NCI-H2227 (cell line): ENCODE measurements around the gene CDH22.

ENCODE experiments used
- DNase-seq: peaks from one replicate; lab custom pipeline; 2025; ENCODE audit not compliant: unreplicated experiment; lab: John Stamatoyannopoulos, UW

The CDH22 gene

GRCh38 chr20:46251211-46251673 is 57.1 kb downstream of the CDH22 start:
- DNase-seq, result no peak

GRCh38 chr20:46250772-46251171 is 57.5 kb downstream of the CDH22 start:
- no peak for DNase-seq

DNA sequence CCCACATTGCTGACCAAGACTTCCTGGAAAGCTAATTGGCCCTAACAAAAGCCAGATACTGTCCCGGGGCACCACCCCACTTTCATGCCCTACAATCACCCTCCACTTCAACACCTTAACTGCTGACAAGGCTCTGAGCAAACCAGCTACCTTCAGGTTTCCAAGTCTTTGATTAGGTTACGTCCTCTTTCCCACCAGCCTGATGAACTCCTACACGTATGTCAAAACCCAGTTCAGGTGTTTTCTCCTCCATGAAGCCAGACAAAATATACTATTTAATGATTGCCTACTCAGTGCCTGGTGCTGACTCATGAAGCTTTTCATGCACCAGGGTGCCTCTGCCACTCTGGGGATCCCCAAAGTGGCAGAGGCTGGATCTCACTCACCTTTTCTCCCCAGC is 58.6 kb downstream of the CDH22 start:
- no peak for DNase-seq

- DNase-seq, result no peak
Measured at GRCh38 chr20:46246559-46246958, 61.7 kb downstream of the CDH22 start.

GRCh38 chr20:46243707-46244628 is 64.3 kb downstream of the CDH22 start:
- no peak for DNase-seq

DNA sequence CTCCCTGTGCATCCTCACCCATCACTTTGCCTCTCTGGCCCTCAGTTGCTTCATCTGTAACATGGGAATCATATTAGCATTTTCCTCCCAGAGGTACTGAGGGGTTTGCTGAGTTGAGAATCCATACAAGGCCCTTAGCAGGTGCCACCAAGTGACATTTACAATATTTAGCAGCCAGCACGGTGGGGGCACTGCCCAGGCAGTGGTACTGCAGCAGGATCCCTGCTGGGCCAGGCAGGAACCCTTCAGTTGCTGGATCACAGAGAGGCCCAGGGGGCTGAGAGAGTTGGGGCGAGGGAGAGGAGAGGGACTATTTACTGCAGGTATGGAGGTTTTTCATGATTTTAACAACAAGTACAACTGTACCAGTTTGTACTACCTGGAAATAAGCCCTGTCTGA is 65.9 kb downstream of the CDH22 start:
- DNase-seq, result no peak

- DNase-seq, result no peak
Measured at GRCh38 chr20:46240881-46241280, 67.4 kb downstream of the CDH22 start.

GRCh38 chr20:46240065-46240464 is 68.2 kb downstream of the CDH22 start:
- no peak for DNase-seq

GRCh38 chr20:46237736-46238135 is 70.6 kb downstream of the CDH22 start:
- DNase-seq, result no peak

GRCh38 chr20:46237227-46237626 is 71.1 kb downstream of the CDH22 start:
- DNase-seq, result peak; percentile 76

DNA sequence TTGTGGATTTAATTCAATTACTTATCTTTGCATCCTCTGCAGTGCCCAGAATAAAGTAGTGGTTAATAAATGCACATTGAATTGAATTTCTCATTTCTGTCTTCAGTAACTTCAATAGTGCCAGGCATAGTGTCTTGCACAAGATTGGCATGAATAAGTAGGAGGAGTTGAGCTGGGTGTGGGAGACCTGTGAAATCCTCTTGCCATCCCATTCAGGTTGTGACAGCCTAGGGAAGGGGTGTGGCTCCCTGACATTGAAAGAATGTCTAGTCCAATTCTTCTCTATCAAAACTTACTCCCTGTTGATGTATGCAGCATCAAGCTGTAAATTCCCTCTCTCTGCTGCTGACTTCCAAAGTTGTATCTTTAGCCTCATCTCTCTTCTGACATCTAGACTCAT is 73.2 kb downstream of the CDH22 start:
- DNase-seq, result no peak

DNA sequence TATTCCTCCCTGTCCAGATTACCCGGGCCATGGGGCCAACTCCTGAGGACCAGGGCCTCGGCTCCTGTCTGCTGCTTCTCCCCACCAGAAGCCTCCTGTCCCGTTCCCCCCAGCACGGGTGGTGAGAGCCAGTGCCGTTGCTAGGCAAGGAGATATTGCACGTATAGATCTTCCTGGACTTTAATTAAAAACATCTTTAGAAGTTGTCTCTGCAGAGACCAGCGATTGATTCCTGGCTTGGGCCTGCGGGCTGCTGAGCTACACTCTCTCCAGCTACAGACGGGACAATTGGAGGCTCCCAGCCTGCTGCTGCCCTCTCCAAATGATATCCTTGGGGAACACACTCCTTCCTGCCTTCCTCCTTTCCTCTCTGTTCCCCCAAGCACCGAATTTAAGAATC is 74.6 kb downstream of the CDH22 start:
- no peak for DNase-seq

GRCh38 chr20:46232539-46232938 is 75.8 kb downstream of the CDH22 start:
- DNase-seq, result peak; percentile 71

DNA sequence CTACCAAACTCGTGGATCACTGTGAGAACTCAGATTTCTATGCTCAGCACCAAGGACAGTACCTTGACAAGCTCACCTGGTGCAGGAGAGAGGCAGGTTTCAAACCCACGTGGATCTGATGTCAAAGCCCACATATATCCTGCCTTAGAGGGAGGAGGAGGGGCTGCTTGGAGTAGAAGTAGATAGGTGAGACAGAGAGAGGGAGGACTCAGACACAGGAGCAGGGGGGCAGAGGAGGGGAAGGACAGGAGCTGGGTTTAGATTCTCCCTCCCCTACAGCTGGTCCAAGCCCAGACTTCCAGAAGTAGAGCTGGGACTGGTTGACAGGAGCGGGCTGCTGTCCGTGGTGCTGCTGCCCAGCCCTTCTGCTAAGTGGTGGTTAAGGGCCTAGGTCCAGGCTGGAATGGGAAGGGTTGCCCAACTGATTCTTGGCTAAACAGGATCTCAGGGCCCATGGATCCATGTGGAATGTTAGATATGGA is 77.5 kb downstream of the CDH22 start:
- DNase-seq, result no peak

- DNase-seq, result no peak
Measured at GRCh38 chr20:46230106-46230491, 78.2 kb downstream of the CDH22 start.

DNA sequence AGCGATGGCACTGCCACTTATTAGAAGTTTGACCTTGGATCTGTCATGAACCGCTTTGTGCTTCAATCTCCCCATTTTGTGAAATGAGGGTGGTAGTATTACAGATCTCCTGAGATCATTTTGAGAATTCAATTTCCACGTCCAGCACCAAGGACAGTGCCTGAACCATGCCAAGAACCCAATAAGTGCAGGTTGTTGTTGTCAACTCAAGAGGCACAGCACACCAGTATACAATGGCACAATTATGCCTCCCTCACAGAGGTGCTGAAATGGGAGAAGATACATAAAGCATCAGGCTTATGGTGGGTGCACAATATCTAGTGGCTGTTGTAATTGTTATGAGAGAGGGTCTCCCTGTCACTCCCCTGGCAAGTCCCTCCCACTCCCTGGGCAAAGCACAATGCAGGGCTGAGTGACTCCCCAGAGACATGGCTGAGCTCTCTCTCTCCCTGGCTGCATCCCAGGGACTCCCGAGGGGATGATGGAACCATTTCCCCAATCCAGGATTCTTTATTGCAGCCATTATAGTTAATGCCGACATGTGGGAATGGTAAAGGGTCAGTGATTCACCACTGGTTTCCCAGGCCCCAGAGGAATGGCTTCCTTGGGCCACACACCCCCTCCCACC is 78.7 kb downstream of the CDH22 start:
- DNase-seq, result no peak

DNA sequence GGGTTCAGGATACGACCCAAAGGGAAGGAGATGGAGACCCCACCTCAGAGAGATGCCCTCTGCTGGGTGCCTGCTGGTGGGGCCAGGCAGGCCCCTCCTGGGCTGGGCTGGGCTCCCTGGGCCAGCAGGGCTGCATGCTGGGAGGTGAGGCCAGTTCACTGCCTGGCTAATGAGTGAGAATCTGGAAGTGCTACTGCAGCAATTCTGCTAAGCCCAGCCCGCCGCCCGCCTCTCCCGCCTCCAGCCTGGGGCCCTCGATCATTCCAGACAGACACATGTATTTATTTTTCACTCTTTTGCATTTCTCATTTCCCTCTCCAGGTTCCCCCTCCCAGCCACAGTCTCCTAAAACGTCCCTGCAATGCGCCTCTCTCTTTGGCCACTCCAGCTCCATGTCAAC is 79.6 kb downstream of the CDH22 start:
- peak; percentile 54 for DNase-seq

- DNase-seq, result no peak
Measured at GRCh38 chr20:46227272-46227767, 81.0 kb downstream of the CDH22 start.

GRCh38 chr20:46226602-46227001 is 81.7 kb downstream of the CDH22 start:
- DNase-seq, result no peak

GRCh38 chr20:46222521-46223007 is 85.7 kb downstream of the CDH22 start:
- DNase-seq, result peak; percentile 73

DNA sequence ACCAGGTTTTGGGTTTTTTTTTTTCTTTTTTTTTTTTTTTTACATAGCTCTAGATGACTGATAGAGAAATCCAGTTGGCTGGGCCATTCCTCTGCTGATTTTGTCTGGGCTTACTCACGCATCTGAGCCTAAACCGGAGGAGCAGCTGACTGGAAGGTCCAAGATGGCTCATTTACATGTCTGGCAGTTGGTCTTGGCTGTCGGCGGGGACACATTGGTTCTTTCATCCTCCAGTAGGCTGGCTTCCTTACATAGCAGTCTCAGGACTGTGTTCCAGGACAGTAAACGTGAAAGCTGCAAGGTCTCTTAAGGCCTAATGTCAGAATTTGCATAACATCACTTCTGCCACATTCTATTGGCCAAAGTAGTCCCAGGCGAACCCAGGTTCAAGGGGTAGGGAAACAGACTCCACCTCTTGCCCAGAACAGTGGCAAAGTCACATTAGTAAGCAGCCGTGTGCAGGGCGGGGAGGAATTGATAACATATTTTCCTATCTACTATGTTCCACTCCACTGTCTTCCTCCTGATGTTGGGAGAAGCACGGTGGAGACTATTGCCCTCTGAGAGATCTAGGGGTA is 87.0 kb downstream of the CDH22 start:
- DNase-seq, result no peak
